ENCODE measurements around the gene RAB30. TPM values are rescaled to one million over a fixed set of nuclear protein-coding genes. Genes with fewer than 3 reads are reported as not detected.
"Not testable (repeated sequence)": the region's sequence is repeated elsewhere in the genome, so short reads cannot be mapped to it uniquely, and the experiment has no call there.

Gene RAB30
- total RNA-seq, 1 experiment from 2014 or later, result 6.0 TPM

GRCh38 chr11:82950502-82950901, 121.2 kb downstream of the RAB30 start:
- not testable (repeated sequence) for DNase-seq (ENCODE audit: low read depth)

DNA sequence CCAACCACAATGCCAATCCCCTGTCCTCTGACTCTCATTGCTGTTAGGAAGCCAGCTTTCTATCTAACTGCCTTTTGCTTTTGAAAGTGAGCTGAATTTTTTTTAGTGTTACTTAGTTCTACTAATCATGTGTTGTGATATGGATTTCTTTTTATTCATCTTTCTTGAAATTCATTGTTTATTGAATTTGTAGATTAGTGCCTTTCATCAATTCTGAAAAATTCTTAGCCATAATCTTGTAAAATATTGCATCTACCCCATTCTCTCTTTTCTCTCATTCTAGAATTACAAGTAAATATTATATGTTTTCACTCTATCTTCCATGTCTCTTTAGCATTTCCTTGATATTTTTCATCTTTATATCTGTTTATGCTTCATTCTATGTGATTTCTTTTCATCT, 122.3 kb downstream of the RAB30 start:
- DNase-seq (ENCODE audit: low read depth), result no peak

GRCh38 chr11:82945682-82946081, 126.0 kb downstream of the RAB30 start:
- no peak for DNase-seq (ENCODE audit: low read depth)

- DNase-seq (ENCODE audit: low read depth), result not testable (repeated sequence)
These were observed 126.7 kb downstream of the RAB30 start for GRCh38 chr11:82945041-82945440.

GRCh38 chr11:82944198-82944597, 127.5 kb downstream of the RAB30 start:
- no peak for DNase-seq (ENCODE audit: low read depth)

DNA sequence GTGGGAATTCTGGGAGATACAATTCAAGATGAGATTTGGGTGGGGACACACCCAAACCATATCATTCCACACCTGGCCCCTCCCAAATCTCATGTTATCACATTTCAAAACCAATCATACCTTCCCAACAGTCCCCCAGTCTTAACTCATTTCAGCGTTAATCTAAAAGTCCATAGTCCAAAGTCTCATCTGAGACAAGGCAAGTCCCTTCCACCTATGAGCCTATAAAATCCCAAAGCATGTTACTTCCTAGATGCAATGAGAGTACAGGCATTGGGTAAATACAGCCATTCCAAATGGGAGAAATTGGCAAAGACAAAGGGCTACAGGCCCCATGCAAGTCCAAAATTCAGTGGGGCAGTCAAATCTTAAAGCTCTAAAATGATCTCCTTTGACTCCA, 128.3 kb downstream of the RAB30 start:
- not testable (repeated sequence) for DNase-seq (ENCODE audit: low read depth)

GRCh38 chr11:82942376-82942775, 129.3 kb downstream of the RAB30 start:
- DNase-seq (ENCODE audit: low read depth), result no peak

GRCh38 chr11:82939456-82939855, 132.2 kb downstream of the RAB30 start:
- DNase-seq (ENCODE audit: low read depth), result no peak

DNA sequence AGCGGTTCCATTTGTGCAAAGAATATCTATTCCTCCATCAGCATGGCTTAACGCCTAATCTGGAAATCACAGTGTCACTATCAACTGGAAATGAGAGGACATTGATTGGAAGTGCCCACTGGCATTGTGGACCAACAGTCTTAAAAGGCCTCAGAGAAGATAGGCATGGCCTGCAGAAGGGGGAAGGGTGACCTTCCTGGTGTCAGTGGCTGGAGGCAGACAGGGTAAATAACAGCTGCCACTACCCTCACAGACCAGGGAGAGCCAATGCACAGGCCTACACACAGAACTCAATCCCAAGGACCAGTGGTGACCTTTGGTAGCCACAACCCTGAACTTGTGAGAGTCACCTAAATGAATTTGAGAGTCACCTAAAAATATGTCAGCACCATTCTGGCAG, 134.1 kb downstream of the RAB30 start:
- no peak for DNase-seq (ENCODE audit: low read depth)

DNA sequence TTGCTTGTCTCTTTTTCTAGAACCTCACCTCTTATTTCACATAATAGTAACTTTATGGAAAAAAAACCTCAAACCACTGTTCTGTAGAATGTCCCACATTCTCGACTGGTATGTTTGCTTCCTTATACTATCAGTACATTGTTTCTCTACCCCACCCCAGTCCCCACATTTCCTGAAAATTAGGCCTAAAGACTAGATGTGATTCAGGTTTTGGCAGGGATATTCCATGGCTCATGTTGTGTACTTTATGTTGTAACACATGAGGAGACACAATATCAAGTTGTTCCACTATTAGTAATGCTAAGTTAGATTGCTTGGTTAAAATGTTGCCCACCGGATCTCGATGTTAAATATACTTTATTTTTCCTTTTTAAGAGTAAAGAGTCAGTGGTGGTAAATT, 135.4 kb downstream of the RAB30 start:
- DNase-seq (ENCODE audit: low read depth), result no peak

DNA sequence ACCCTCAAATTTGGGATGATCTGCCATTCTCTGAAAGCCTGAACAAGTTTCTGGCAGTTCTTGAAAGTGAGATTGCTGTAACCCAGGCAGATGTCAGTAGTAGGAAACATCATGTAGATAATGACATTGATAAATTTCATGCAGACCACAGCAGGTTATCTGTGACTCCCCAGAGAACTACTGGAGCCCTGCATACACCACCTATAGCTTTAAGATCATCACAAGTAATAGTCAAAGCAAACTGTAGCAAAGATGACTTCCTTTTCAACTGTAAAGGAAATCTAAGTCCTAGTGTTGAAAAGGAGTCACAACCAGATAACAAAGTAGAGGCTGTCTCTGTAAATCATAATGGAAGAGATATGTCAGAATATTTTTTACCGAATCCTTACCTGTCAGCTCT, 139.1 kb downstream of the RAB30 start:
- no peak for DNase-seq (ENCODE audit: low read depth)

DNA sequence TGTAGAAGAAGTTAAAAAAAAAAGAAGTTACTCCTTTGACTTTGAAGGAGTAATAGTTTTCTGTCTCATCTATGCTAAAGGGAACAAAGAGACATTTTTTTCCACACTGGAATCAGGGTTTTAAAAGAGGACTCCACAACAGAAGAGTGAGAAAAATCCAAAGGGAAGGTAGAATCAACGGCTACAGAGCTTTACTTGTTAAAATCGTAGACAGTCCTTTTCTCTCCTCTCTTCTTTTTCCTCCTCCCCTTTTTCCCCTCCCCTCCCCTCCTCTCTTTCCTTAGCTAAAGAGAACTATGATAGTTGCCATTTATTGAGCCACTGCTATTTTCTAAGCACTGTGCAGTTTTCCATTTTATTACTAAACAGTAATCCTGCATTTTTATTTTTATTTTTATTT, 141.0 kb downstream of the RAB30 start:
- DNase-seq (ENCODE audit: low read depth), result no peak

- DNase-seq (ENCODE audit: low read depth), result no peak
These were observed 141.5 kb downstream of the RAB30 start for GRCh38 chr11:82930229-82930628.

- DNase-seq (ENCODE audit: low read depth), result no peak
These were observed 142.6 kb downstream of the RAB30 start for GRCh38 chr11:82929121-82929520.

- peak; percentile 44 for DNase-seq (ENCODE audit: low read depth)
These were observed 144.3 kb downstream of the RAB30 start for GRCh38 chr11:82927264-82927880.

DNA sequence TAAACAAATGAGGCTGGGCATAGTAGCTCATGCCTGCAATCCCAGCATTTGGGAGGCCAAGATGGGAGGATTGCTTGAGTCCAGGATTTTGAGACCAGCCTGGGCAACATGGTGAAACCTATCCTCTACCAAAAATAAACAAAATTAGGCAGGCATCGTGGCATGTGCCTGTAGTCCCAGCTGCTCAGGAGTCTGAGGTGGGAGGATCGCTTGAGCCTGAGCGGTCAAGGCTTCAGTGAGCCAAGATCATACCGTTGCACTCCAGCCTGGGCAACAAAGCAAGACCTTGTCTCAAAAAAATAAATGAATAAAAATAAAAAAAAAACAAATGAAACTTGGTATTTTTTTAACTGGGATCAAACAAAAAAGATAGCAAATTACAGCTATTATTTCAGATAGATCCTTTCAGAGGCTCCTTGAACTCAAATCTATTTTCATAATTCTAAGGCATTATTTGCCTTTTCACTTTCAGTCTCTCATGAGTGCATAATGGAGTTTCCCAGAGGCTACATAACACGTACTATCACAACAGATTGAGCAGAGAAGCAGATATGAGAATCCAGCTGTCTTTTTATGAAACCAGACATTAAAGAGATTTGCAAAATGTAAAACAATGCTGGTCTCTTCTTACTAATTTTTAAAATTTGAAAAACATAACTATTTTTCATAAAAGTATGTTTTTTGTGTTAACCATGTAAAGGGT, 147.0 kb downstream of the RAB30 start:
- no peak for DNase-seq (ENCODE audit: low read depth)

Small RNA genes lying within 50 kb of the gene (small RNA-seq; reads per million reads assigned to genes)
- not detected for gene SNORA70E

Other genes with a start within 250 kb of the RAB30 start
- 23.1 and 31.0 TPM in 2 replicates for gene PRCP, start 171.5 kb downstream of the RAB30 start, total RNA-seq (2014; rRNA removed; shearing (Covaris generic))
- 19.3 and 24.6 TPM in 2 replicates for gene DDIAS, start 170.2 kb downstream of the RAB30 start, total RNA-seq (2014; rRNA removed; shearing (Covaris generic))
- 19.6 and 20.4 TPM in 2 replicates for gene PCF11, start 85.2 kb upstream of the RAB30 start, total RNA-seq (2014; rRNA removed; shearing (Covaris generic))
- 6.7 and 8.5 TPM in 2 replicates for gene ANKRD42, start 121.8 kb upstream of the RAB30 start, total RNA-seq (2014; rRNA removed; shearing (Covaris generic))
- gene CCDC90B, start 214.5 kb upstream of the RAB30 start, total RNA-seq (2014; rRNA removed; shearing (Covaris generic)), result 97.2 and 105 TPM in 2 replicates

Measured in HT1080 (cell line).